ENCODE data around the gene OS9.

OS9 gene

DNA sequence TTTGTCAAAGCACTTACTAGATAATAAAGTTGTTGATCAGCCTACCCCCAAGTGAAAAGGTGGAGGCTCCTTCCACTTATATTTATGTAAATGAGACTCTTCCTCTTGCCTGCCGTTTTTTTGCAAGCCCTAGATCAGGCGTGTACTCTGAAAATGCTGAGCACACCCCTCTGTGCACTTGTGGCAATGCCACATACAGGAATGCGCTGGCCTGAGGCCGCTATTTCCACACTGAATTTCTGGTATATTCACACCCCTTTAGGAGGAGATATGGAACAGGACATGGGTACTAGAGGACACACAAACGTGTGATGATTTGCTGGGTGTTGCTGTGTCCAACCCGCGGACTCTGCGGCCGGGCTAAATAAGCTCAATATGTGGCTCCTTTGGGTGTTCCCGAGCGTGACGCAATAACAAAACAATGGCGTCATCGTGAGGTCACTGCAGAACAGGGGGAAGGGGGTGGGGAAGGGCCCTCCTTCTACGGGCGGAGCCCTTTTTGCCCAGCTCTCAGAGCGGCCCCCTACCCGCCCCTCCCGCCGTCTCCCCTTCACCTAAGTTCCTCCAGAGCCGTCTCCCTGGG lies 50.4 kb downstream of the OS9 start (continued):
- TF ChIP-seq ZNF521 (tag by site-specific recombination; IDR thresholded peaks at IDR 0.05) (no peak), FEZF1 (tag by site-specific recombination; IDR thresholded peaks at IDR 0.05) (no peak), SETDB1 (IDR thresholded peaks at IDR 0.05; ENCODE audit: insufficient read length, low read length) (no peak), KLF16 (tag by site-specific recombination; IDR thresholded peaks at IDR 0.05) (peak; percentile 73), ZNF138 (tag by site-specific recombination; IDR thresholded peaks at IDR 0.05; ENCODE audit: borderline replicate concordance) (no peak), ZNF600 (tag by site-specific recombination; IDR thresholded peaks at IDR 0.05) (peak; percentile 22; the same call in 1 of the 2 replicates), ZNF10 (tag by site-specific recombination; IDR thresholded peaks at IDR 0.05) (0 out of 2 replicates have a peak, but pooled peaks have one; percentile 27), ZBTB8A (tag by site-specific recombination; IDR thresholded peaks at IDR 0.05) (peak; percentile 85), ZNF830 (tag by site-specific recombination; IDR thresholded peaks at IDR 0.05; ENCODE audit: low read depth) (no peak), ZNF514 (tag by site-specific recombination; IDR thresholded peaks at IDR 0.05) (no peak), KLF8 (tag by site-specific recombination; IDR thresholded peaks at IDR 0.05) (peak; percentile 74), ZNF768 (tag by site-specific recombination; IDR thresholded peaks at IDR 0.05) (no peak), EGR2 (tag by site-specific recombination; IDR thresholded peaks at IDR 0.05; ENCODE audit: low read depth) (no peak), TCF7L2 (IDR thresholded peaks at IDR 0.05; ENCODE audit: borderline replicate concordance, low read depth, low read length) (no peak), YY2 (tag by site-specific recombination; IDR thresholded peaks at IDR 0.05) (no peak), REPIN1 (tag by site-specific recombination; IDR thresholded peaks at IDR 0.05; ENCODE audit: low read depth) (no peak), ZNF211 (tag by site-specific recombination; IDR thresholded peaks at IDR 0.05; ENCODE audit: low read depth) (no peak), ZNF701 (tag by site-specific recombination; IDR thresholded peaks at IDR 0.05) (no peak), ZNF555 (tag by site-specific recombination; conservative IDR thresholded peaks at IDR 0.05) (no peak), ZNF341 (tag by site-specific recombination; IDR thresholded peaks at IDR 0.05; ENCODE audit: low read depth) (no peak), ZNF223 (tag by site-specific recombination; IDR thresholded peaks at IDR 0.05) (no peak)
- TF ChIP-seq, protein P1, sequence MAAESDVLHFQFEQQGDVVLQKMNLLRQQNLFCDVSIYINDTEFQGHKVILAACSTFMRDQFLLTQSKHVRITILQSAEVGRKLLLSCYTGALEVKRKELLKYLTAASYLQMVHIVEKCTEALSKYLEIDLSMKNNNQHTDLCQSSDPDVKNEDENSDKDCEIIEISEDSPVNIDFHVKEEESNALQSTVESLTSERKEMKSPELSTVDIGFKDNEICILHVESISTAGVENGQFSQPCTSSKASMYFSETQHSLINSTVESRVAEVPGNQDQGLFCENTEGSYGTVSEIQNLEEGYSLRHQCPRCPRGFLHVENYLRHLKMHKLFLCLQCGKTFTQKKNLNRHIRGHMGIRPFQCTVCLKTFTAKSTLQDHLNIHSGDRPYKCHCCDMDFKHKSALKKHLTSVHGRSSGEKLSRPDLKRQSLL (tag by site-specific recombination; IDR thresholded peaks at IDR 0.05): no peak
- TF ChIP-seq, protein P2, sequence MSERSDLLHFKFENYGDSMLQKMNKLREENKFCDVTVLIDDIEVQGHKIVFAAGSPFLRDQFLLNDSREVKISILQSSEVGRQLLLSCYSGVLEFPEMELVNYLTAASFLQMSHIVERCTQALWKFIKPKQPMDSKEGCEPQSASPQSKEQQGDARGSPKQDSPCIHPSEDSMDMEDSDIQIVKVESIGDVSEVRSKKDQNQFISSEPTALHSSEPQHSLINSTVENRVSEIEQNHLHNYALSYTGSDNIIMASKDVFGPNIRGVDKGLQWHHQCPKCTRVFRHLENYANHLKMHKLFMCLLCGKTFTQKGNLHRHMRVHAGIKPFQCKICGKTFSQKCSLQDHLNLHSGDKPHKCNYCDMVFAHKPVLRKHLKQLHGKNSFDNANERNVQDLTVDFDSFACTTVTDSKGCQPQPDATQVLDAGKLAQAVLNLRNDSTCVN (tag by site-specific recombination; optimal IDR thresholded peaks at IDR 0.05): no peak
- TF ChIP-seq, protein P3, sequence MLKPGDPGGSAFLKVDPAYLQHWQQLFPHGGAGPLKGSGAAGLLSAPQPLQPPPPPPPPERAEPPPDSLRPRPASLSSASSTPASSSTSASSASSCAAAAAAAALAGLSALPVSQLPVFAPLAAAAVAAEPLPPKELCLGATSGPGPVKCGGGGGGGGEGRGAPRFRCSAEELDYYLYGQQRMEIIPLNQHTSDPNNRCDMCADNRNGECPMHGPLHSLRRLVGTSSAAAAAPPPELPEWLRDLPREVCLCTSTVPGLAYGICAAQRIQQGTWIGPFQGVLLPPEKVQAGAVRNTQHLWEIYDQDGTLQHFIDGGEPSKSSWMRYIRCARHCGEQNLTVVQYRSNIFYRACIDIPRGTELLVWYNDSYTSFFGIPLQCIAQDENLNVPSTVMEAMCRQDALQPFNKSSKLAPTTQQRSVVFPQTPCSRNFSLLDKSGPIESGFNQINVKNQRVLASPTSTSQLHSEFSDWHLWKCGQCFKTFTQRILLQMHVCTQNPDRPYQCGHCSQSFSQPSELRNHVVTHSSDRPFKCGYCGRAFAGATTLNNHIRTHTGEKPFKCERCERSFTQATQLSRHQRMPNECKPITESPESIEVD (tag by site-specific recombination; IDR thresholded peaks at IDR 0.05): no peak
- TF ChIP-seq, protein P4, sequence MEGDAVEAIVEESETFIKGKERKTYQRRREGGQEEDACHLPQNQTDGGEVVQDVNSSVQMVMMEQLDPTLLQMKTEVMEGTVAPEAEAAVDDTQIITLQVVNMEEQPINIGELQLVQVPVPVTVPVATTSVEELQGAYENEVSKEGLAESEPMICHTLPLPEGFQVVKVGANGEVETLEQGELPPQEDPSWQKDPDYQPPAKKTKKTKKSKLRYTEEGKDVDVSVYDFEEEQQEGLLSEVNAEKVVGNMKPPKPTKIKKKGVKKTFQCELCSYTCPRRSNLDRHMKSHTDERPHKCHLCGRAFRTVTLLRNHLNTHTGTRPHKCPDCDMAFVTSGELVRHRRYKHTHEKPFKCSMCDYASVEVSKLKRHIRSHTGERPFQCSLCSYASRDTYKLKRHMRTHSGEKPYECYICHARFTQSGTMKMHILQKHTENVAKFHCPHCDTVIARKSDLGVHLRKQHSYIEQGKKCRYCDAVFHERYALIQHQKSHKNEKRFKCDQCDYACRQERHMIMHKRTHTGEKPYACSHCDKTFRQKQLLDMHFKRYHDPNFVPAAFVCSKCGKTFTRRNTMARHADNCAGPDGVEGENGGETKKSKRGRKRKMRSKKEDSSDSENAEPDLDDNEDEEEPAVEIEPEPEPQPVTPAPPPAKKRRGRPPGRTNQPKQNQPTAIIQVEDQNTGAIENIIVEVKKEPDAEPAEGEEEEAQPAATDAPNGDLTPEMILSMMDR (tag by site-specific recombination; IDR thresholded peaks at IDR 0.05): no peak
- TF ChIP-seq, protein P5, sequence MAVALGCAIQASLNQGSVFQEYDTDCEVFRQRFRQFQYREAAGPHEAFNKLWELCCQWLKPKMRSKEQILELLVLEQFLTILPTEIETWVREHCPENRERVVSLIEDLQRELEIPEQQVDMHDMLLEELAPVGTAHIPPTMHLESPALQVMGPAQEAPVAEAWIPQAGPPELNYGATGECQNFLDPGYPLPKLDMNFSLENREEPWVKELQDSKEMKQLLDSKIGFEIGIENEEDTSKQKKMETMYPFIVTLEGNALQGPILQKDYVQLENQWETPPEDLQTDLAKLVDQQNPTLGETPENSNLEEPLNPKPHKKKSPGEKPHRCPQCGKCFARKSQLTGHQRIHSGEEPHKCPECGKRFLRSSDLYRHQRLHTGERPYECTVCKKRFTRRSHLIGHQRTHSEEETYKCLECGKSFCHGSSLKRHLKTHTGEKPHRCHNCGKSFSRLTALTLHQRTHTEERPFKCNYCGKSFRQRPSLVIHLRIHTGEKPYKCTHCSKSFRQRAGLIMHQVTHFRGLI (tag by site-specific recombination; IDR thresholded peaks at IDR 0.05): peak; percentile 47; the same call in 1 of the 2 replicates

Data from HEK293 (cell line).